SKM-1 (cell line): ENCODE results near the gene GARNL3.

Source experiments
- DNase-seq: peaks from one replicate; lab custom pipeline; 2025; ENCODE audit not compliant: unreplicated experiment; lab: John Stamatoyannopoulos, UW

The GARNL3 gene

DNA sequence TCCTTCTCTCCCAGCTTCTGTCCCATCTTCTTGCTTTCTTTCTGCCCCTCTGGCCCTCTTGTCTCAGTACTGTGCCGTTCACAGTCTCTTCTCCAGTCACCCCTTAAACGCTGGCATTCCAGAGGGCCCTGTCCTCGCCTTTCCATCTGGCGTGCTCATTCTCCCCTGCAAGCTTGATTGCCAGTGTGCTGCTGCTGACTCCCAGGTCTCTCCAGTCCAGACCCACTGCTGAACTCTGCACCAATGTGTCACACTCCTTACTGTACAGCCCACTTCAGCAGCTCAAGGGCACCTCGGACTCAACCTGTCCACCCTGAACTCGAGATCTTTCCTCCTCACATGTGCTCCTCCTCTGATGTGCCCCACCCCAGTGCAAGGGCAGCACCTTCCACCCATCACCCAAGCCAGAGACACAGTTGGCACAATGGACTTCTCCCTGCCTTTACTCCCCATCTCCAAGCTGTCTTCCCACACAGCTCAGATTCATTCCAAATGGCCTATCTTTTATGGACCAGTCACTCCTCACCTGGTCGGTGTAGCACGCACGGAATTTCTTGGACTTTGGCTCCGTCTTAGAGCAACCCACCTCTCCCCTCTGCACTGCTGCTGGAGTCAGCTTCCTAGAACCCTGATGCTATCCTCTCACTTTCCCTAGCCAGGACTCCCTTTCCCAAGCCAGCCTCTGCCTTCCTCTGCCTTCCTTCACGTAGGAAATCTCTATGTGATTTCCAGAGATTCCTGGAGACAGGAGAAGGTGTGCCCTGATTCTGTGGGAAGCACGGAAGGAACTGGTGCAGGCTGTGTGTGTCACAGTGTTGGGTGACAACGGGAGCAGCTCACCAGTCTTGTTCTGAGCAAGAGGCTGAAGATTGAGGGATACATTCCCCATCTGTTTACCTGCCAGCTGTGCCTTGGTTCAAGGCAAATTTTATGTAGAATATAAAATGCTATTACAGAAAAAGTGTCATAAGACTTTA, 106.4 kb downstream of the GARNL3 start:
- DNase-seq, result no peak

DNA sequence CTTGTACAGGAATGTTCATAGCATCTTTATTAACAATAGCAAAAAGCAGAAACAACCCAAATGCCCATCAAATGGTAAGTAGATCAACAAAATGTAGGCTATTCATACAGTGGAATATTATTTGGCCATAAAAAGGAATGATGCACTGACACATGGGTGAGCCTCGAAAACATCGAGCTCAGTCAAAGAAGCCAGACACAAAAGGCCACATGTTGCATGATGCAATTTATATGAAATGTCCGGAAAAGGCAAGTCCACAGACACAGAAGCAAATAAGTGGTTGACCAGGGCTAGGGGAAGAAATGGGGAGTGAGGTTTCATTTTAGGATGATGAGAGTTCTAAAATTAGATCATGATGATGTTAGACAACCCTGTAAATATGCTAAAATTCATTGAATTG, 115.9 kb downstream of the GARNL3 start:
- no peak for DNase-seq

DNA sequence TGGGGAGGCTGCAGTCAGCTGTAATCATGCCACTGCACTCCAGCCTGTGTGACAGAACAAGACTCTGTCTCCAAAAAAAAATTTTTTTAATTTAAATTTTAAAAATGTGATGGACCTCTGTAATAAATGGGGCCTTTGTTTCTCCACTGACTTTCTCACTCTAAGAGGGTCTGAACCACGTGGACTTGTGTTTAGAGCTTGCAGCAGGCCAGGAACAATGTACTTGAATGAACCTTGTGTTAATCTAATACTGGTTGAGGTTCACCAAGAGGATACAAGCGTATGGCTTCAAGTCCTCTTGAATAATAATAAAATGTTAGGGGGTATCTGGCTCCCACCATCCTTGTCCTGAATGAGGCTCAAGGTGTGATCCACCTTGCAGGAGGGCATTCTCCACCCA, 118.0 kb downstream of the GARNL3 start:
- DNase-seq, result no peak

DNA sequence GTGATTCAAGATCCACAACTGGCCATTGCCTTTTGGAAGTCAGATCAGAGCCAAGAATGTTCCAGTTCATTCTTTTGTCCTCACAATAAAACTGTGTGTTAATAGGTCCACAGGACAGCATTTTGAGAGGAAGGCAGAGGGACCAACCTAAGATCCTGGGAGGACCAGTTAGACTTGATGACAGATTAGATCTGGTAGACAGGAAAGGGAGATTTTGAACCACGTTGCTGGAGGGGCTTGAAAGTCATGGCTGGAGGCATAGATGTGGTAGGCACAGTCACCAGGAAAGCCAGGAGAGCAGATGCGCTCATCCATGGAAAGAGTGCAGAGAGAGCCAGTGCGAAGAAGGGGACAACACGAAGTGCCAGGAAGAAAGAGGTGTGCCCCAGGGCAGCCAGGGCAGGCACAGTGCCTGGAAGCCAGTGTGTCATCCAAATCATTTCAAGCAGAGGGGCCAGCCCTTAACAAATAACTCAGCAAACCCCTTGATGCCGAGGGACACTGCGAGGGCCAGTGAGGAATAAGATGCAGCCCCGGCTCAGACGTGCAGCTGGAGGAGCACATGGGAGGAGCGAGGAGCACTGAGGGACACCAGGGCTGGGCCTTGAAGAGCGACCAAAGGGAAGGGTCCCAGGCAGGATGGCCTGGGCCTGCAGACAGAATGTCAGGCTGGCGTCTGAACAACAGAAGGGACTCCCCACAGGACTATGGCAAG, 119.6 kb downstream of the GARNL3 start:
- DNase-seq, result no peak

DNA sequence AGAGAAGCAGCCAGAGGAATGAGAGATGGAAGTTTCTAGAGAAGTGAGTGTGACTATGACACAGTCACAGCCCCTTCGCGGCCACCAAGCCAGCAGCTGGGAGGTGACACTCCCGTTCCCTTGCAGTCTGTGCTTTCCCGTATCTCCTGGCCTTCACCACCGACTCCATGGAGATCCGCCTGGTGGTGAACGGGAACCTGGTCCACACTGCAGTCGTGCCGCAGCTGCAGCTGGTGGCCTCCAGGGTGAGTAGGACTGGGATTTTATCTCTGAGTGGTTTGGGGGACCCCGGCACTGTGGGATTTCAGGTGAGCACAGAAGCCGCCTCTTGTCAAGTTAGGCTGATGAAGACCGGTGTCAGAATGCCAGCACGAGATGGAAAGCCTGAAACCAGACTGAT, 120.3 kb downstream of the GARNL3 start:
- DNase-seq, result no peak

DNA sequence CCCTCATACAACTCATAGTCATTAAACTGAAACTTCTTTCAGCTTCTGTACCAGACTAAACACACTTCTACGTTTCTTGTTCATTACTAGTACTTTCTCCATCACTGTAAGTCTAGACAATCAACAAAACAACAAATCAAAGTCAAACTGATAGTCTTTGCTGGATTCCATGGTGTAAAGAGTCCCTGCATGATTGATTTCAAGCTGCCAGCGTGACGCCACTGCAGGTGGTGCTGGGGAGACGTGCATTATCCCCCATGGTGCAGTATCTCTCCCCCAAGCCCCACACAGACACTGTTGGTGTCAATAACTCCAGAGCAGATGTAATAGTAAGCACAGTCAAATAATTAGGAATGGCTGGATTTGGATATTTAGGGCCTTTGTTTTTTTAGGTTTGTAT, 121.7 kb downstream of the GARNL3 start:
- DNase-seq, result no peak

DNA sequence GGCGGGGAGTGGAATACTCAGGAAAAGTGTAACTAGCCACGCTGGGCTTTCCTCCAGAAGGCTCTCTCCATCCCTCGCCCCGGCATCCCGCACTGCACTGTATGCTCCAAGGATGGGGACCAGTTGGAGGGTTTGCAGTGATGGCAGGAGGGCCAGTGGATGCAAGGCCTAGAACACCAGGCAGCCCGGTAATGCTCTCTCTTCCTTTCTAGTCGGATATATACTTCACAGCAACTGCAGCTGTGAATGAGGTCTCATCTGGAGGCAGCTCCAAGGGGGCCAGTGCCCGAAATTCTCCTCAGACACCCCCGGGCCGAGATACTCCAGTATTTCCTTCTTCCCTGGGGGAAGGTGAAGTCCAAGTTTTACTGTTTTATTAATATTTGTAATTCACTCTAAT, 122.4 kb downstream of the GARNL3 start:
- no peak for DNase-seq

DNA sequence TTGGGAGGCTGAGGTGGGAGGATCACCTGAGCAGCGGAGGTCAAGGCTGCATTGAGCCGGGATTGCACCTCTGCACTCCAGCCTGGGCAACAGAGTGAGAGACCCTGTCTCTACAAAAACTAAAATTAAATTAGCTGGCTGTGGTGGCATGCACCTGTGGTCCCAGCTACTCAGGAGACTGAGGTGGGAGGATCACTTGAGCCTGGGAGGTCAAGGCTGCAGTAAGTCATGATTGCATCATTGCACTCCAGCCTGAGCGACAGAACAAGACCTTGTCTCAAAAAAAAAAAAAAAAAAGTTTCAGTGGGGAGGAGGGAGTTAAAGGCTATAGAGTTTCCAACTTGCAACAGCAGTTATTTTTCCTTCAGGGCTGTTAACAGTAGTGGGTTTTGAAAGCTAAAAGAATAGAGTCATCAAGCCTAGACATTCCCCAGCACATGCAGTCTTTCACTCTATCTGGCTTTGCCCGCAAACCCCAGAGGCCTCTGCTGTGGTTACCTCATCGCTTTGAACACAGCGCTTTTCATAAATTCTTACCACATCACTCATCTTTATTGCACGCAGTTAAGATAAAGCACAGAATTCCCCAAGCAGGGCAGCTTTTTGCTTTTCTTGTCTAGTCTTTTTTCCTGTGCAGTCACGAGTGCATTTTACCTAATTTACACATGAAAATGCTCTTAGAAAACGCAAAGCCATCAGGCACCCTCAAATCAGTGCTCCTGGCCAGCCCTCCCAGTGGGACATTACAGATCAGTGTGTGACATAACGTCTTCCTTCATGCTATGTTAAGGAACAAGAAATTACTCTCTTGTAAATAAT, 123.7 kb downstream of the GARNL3 start:
- no peak for DNase-seq

DNA sequence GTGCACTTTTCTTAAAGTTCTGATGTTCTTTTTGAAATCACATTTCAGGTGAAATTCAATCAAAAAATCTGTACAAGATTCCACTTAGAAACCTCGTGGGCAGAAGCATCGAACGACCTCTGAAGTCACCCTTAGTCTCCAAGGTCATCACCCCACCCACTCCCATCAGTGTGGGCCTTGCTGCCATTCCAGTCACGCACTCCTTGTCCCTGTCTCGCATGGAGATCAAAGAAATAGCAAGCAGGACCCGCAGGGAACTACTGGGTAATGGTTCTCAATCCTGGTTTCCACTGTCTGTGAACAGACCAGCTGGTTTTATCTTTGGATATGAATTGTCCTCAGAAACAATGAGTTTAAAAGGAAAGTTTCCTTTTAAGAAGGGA, 124.3 kb downstream of the GARNL3 start:
- no peak for DNase-seq

DNA sequence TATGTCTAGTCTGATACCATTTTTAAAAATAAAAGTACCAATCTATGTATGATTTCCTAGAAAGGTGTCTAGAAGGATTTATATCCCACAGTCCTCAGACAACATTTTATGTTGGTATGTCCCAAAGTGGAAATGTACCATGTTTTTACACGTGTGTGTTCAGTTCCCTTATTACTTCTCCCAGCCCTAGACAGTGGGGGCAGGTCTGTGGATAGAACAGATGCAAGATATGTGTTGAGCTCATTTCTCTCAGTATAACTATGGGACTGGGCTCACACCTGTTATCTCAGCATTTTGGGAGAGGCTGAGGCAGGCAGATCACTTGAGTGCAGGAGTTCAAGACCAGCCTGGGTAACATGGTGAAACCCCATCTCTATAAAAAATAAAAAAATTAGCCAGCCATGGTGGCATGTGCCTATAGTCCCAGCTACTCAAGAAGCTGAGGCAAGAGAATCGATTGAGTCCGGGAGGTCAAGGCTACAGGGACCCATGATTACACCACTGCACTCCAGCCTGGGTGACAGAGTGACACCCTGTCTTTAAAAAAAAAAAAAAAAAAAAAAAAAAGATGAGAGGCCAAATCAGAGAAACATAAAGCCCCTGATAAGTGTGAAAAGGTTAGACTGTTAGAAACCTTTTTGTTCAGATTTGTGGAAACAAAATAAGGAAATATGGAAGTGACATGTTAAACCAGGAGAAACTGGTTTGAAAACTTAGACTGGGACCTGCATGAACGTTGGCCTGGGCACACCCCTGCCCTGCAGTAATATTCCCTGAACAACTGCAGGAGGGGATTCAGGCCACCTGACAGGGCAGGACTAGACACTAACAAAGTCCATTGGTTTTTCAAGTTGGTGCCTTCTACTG, 125.0 kb downstream of the GARNL3 start:
- no peak for DNase-seq

DNA sequence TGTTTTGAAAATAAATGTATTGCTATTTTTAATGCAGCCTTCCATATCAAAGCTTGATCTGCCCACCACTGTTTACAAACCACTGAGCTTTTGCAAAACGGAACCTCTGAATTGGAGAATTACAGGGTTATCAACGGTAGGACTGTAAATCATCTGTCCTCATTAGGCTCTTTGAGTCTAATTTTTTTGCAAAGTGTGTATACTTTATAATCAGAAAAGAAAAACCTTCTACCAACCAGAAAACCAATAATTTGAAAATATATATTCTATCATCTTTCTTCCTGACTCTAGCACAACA, 125.6 kb downstream of the GARNL3 start:
- DNase-seq, result no peak

DNA sequence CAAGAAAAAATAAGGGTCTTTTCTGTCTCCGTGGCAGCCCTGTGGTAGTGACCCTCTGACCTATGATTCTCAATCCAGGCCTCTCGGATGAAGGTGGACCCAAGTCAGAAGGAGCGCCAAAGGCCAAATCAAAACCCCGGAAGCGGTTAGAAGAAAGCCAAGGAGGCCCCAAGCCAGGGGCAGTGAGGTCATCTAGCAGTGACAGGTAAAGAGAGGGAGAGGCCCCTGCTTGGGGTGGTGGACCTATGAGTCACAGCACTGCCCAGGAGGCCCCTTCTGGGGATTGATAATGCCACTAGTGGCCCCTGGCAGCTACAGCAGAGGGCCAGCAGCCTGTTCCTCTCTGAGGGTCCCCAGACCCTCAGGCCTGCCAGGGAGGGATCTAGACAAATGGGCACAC, 126.0 kb downstream of the GARNL3 start:
- no peak for DNase-seq

DNA sequence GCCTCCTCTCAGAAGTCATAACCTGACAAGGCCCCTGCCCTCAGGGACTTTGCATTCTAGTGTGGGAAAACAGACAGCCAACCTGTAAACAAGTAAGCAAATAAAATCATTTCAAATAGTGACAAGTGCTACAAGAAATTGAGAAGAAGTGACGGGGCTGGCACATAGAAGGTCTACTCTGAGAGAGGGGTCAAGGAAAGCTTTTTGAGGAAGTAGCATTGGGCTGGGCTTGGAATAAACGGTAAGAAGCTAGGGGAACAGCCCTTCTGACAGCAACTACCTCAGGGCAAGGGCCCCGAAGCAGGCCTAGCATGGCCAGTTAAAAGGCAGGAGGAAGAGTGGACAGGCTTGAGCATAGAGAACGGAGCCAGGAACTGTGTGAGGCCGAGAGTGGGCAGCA, 127.6 kb downstream of the GARNL3 start:
- DNase-seq, result no peak

DNA sequence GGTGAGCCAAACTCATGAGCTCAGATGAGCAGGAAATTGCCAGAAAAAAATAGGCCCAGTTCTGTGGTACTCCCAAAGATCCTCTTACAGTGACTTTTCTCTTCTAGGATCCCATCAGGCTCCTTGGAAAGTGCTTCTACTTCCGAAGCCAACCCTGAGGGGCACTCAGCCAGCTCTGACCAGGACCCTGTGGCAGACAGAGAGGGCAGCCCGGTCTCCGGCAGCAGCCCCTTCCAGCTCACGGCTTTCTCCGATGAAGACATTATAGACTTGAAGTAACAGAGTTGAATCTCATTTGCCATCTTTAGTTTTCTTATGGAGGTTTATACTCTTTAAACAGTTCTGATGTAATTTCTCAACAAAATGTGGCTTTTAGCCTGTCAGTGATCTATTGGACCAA, 128.4 kb downstream of the GARNL3 start:
- DNase-seq, result no peak

DNA sequence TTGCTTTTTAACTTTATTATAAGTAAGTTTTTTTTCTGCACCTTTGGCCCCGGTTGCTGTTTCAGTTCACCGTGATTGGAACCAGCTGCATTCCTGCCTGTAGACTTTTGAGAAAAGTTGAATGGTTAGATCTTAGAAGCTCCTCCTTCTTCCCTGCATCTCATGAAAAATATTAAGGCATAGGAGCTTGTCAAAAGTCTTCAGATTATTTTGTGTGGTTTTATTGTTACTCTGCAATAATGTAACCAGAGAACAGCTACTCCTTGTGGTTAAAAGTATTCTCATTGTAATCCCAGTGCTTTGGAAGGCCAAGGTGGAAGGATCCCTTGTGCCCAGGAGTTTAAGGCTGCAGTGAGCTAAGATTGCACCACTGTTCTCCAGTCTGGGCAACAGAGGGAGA, 129.1 kb downstream of the GARNL3 start:
- DNase-seq, result no peak

DNA sequence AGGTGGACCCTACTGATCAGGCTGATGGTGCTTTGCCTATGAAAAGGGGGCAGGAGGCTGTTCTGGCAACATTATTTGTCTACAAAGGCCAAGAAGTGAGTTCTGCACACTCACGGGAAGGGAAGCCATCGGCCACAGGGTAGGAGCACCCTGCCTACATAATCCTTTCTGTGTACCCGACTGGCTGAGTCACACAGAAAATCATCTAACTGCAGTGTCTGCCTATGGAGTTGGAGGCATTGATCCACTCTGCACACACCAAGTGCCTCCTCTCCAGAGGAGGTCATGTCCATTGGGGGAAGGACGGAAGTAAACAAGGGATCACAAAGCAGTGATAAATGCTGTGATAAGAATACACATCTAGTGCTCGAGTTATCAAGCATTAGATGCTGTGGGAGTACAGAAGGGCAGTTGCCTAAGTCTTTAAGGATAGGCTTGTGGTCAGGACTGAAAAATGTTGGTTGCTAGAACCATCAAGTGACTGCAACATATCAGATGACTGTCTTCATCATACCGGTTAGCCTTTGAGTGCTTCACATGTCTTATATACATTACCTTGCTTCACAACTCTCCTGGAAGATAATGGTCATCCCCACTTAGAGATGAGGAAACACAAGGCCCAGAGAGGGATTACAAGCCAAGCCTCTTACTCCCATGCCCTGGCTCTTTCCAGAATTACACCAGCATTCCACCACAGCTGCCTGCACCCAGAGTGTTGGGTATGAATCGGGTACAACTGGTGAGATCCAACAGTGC, 131.1 kb downstream of the GARNL3 start:
- no peak for DNase-seq

DNA sequence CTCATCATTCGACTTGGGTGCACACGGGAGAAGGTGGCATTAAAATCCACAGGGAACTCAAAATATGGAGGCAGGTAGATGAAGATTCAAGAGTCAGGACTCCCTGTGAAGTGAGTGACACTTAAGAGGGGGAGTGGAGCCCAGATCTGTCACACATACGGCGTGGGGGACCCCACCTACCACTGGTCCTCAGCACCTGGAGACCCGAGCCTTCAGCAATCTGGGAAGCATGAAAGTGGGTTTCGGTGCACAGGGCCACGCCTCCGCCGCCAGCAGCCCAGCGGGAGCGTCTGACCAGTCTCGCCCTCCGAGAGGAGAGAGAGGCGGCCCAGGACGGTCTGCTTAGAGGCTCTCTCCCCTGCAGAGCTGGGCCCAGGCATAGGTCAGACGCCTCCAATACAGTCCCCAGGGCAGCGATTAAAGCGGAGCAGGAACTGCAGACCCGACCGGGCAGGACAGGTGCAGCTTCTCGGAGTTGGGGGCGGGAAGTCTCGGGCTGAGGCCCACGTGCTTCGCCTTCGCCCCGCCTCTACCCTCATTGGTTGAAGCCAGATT, 131.8 kb downstream of the GARNL3 start:
- no peak for DNase-seq

DNA sequence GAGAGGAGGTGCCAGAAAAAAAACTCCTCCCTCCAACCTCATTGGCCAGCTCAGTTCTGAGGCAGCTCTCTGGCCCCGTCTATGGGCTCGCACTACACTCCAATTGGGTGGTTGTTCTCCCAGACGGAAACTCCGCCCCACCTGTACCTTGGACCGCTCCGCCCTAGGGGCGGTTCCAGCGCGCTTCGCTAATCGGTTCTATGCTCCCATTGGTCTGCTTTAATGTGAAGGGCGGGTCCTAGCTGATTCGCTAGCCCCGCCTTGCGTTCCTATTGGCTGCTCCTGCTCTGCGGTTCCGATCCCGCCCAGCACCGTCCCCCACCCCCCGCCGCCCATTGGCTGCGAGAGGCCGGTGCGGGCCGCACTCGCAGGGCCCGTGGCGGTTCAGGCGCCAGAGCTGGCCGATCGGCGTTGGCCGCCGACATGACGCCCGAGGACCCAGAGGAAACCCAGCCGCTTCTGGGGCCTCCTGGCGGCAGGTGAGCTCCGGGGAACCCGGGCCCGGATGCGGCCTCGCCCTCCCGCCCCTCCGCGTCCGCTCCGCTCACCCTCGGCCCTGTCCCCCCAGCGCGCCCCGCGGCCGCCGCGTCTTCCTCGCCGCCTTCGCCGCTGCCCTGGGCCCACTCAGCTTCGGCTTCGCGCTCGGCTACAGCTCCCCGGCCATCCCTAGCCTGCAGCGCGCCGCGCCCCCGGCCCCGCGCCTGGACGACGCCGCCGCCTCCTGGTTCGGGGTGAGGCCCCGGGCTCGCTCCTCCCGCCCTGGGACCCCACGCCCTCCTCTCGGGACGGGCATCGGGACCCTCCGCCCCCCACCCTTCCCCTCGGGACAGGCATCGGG, 132.5 kb downstream of the GARNL3 start, which contains the start of gene SLC2A8:
Gene SLC2A8, plus strand, starts transcription at position 362 of the 838 bp plus-strand sequence. Its CDS starts 62 bp downstream, at position 424.
- DNase-seq, result no peak
